Prostate gland (tissue), 2 donors: Measurements from ENCODE around the gene HCCS. TPM values are rescaled to one million over a fixed set of nuclear protein-coding genes. Genes with fewer than 3 reads are reported as not detected.
A peak's percentile ranks its signal among the peaks of the same experiment; 100 is the strongest.

Experiments
- DNase-seq: peaks from one replicate; pipeline ENCODE4 v3.0.0-alpha.2; 2019; ENCODE audit warnings: low spot score
- H3K27ac ChIP-seq, 2 donors: fragments of 200-600 bp; sonication (generic); 2 replicates each; pipeline ENCODE4 v1.5.1; 2017 to 2019
- H3K27me3 ChIP-seq: fragments of 200-600 bp; sonication (generic); replicated peaks from 2 replicates; pipeline ENCODE4 v1.5.1; 2019; ENCODE audit not compliant: insufficient read depth
- H3K36me3 ChIP-seq, 2 donors: fragments of 200-600 bp; sonication (generic); 1 replicate in 1 of 2; 2 replicates in 1 of 2; pipeline versions ENCODE4 v1.5.1 to v1.8.1; 2017 to 2019
- H3K4me1 ChIP-seq: fragments of 200-600 bp; sonication (generic); replicated peaks from 2 replicates; pipeline ENCODE4 v1.5.1; 2019
- H3K4me3 ChIP-seq, 2 donors: fragments of 200-600 bp; sonication (generic); 2 replicates each; pipeline ENCODE4 v1.5.1; 2017 to 2019
- H3K9me3 ChIP-seq: fragments of 200-600 bp; sonication (generic); 2 replicates; pipeline ENCODE4 v1.5.1; 2017
- POLR2A ChIP-seq: fragments of 450-650 bp; IDR thresholded peaks from one replicate; pipeline ENCODE4 v1.6.1; 2016; ENCODE audit warnings: antibody characterized with exemption, mild to moderate bottlenecking
- POLR2AphosphoS5 ChIP-seq: sonication (generic); formaldehyde crosslinking; IDR thresholded peaks from one replicate; pipeline ENCODE4 v1.6.1; 2017; ENCODE audit warnings: antibody characterized with exemption
- WGBS: methylation state at CpG from one replicate; pipeline ENCODE4 v1.1.5; 2018; 5-methylcytosine and 5-hydroxymethylcytosine counted together
- intact Hi-C: fragments of 100-400 bp; cut with DNase I; formaldehyde crosslinking; loops from one replicate; pipeline ENCODE4 v1.14.2; 2022
- total RNA-seq, 2 donors: library from RNA; depleted of rRNA; stranded (reverse); fragments of >200 nt; gene quantifications; one replicate each; pipeline ENCODE4 v1.1.0, GENCODE V29; 2016
- TF ChIP-seq, protein P1 (sequence below), 4 experiments: fragments of 200-600 bp in 2 of 4; fragments of 450-650 bp in 2 of 4; sonication (generic) in 2 of 4; IDR thresholded peaks; 1 replicate in 3 of 4; 2 replicates in 1 of 4; pipeline ENCODE4 v1.5.1; 2016 to 2019; ENCODE audit warnings: antibody characterized with exemption in 4 of 4, mild to moderate bottlenecking in 2 of 4, moderate library complexity in 2 of 4

HCCS gene
- 10 to 100 TPM in 1 of 2 donors, 1 to 10 TPM in 1; 8.6 to 17.6 TPM for total RNA-seq

DNA sequence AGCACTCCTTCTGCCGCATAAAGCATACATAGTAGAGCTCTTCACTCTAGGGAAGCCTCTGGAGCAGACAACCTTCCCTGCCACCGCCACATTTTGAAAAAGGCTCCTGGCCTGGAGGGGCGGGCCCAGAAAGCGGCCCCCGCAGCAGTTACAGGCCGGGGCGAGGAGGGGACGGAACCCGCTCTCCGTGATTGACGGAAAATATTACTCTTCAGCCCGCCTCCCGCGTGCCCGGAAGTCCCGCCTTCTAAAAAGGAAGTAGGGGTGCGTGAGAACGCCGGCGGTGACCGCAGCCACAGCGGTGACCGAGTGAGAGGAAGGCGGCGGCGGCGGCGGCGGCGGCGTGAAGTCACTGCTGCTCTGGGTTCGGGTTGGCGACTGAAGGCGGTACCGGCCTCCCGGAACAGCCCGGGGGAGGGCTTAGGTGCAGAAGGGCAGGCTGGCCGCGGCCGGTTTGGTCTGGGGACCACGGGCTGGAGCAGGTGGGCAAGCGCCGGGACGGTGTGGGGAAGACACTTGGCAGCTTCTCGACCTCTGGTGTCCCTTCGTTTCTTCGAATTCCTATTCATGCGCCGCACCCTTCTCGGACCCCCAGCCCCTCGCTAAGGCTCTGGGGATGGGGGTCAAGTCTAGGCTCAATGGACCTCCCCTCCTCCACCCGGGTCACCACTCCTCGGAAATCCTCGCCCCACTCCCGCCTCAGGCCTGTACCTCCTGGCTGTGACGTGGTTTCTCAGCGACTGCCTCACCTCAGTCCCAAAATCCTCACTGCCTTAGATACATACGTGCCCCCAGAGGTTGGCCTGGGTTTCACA is at the start of gene HCCS:
HCCS (plus strand) TSS at position 296 of the 815 bp plus-strand sequence. CDS start 729 bp downstream, outside the sequence.
- Histone ChIP-seq H3K4me1 (no peaks in the 10 kb centered on the region), H3K27me3 (no peaks in the 10 kb centered on the region), H3K36me3 (no peaks in the 10 kb centered on the region), H3K9me3 (no peaks in the 10 kb centered on the region), H3K27ac (peak within 1 kb of the TSS; percentile 49 to 53), H3K4me3 (peak within 1 kb of the TSS; percentile 49 to 57)
- peak; percentile 73 for DNase-seq
- intact Hi-C loops, result no loop called here
- TF ChIP-seq POLR2A (peak; percentile 70), POLR2AphosphoS5 (peak; percentile 84)
- TF ChIP-seq, protein P1, sequence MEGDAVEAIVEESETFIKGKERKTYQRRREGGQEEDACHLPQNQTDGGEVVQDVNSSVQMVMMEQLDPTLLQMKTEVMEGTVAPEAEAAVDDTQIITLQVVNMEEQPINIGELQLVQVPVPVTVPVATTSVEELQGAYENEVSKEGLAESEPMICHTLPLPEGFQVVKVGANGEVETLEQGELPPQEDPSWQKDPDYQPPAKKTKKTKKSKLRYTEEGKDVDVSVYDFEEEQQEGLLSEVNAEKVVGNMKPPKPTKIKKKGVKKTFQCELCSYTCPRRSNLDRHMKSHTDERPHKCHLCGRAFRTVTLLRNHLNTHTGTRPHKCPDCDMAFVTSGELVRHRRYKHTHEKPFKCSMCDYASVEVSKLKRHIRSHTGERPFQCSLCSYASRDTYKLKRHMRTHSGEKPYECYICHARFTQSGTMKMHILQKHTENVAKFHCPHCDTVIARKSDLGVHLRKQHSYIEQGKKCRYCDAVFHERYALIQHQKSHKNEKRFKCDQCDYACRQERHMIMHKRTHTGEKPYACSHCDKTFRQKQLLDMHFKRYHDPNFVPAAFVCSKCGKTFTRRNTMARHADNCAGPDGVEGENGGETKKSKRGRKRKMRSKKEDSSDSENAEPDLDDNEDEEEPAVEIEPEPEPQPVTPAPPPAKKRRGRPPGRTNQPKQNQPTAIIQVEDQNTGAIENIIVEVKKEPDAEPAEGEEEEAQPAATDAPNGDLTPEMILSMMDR (IDR thresholded peaks at IDR 0.05), result no peak
- WGBS, result 0% methylated on average over 19 of the region's 58 CpGs

- WGBS, result 85% methylated on average over 2 of the region's 5 CpGs
- TF ChIP-seq, protein P1 (IDR thresholded peaks at IDR 0.05), result no peak
- TF ChIP-seq POLR2A, result no peak
- TF ChIP-seq POLR2AphosphoS5, result no peak
- no peaks in the 10 kb centered on the region for H3K4me1 ChIP-seq
- H3K4me3 ChIP-seq, result no peak overlapping the region
- no peaks in the 10 kb centered on the region for H3K9me3 ChIP-seq
- no peak overlapping the region for H3K27ac ChIP-seq
- intact Hi-C loops, result no loop called here
- H3K36me3 ChIP-seq, result no peaks in the 10 kb centered on the region
- DNase-seq, result no peak
- no peaks in the 10 kb centered on the region for H3K27me3 ChIP-seq
Observed at GRCh38 chrX:11064276-11064675, 46.9 kb upstream of the HCCS start.

GRCh38 chrX:11064851-11065600 is 46.1 kb upstream of the HCCS start:
- Histone ChIP-seq H3K9me3 (no peaks in the 10 kb centered on the region), H3K36me3 (no peaks in the 10 kb centered on the region), H3K4me3 (no peak overlapping the region), H3K27me3 (no peaks in the 10 kb centered on the region), H3K4me1 (no peaks in the 10 kb centered on the region), H3K27ac (no peak overlapping the region)
- WGBS, result 35% methylated on average over 8 of the region's 8 CpGs
- intact Hi-C loops, result no loop called here
- no peak for TF ChIP-seq POLR2A
- peak; percentile 4 for DNase-seq

- no peak overlapping the region for H3K27ac ChIP-seq
- H3K27me3 ChIP-seq, result no peaks in the 10 kb centered on the region
- no peaks in the 10 kb centered on the region for H3K4me1 ChIP-seq
- intact Hi-C loops, result no loop called here
- TF ChIP-seq POLR2AphosphoS5 (no peak), POLR2A (no peak)
- H3K36me3 ChIP-seq, result no peaks in the 10 kb centered on the region
- no peak overlapping the region for H3K4me3 ChIP-seq
- 73% methylated on average over 2 of the region's 2 CpGs for WGBS
- H3K9me3 ChIP-seq, result no peaks in the 10 kb centered on the region
- no peak for DNase-seq
Observed at GRCh38 chrX:11066812-11067211, 44.3 kb upstream of the HCCS start.

DNA sequence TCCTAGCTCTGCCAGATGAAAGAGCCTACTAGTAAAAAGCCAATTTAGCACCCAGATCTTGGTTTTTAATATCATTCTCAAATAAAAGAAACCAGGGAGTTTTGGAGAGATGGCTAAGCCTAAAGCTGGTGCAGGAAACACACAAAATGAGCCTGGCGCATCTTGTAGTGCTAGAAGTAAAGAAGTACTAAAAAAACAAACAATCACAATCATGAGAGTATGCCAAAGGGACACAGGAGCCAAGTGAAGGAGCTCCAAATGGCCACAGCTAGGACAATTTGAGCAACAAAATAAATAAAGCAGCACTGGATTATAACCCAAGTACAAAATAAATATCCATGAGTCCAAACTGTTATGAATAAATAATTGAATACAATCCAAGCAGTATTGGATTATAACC is 37.8 kb upstream of the HCCS start:
- 80% methylated on average over 1 of the region's 1 CpG for WGBS
- no peak for TF ChIP-seq POLR2A
- no peak for TF ChIP-seq POLR2AphosphoS5
- TF ChIP-seq, protein P1 (IDR thresholded peaks at IDR 0.05), result no peak
- intact Hi-C loops, result no loop called here
- H3K27ac ChIP-seq, result no peak overlapping the region
- H3K4me1 ChIP-seq, result no peaks in the 10 kb centered on the region
- no peaks in the 10 kb centered on the region for H3K36me3 ChIP-seq
- no peak for DNase-seq
- no peaks in the 10 kb centered on the region for H3K9me3 ChIP-seq
- H3K27me3 ChIP-seq, result no peaks in the 10 kb centered on the region
- H3K4me3 ChIP-seq, result no peak overlapping the region
